HG03342 (cell line): ENCODE data around the gene SEMA4D.

Experiments used
- ATAC-seq: cut with Tn5 transposase; IDR thresholded peaks from one replicate; pipeline ENCODE4 v1.9.1; 2021; ENCODE audit warnings: mild to moderate bottlenecking, moderate library complexity; ENCODE audit not compliant: unreplicated experiment

Gene SEMA4D

DNA sequence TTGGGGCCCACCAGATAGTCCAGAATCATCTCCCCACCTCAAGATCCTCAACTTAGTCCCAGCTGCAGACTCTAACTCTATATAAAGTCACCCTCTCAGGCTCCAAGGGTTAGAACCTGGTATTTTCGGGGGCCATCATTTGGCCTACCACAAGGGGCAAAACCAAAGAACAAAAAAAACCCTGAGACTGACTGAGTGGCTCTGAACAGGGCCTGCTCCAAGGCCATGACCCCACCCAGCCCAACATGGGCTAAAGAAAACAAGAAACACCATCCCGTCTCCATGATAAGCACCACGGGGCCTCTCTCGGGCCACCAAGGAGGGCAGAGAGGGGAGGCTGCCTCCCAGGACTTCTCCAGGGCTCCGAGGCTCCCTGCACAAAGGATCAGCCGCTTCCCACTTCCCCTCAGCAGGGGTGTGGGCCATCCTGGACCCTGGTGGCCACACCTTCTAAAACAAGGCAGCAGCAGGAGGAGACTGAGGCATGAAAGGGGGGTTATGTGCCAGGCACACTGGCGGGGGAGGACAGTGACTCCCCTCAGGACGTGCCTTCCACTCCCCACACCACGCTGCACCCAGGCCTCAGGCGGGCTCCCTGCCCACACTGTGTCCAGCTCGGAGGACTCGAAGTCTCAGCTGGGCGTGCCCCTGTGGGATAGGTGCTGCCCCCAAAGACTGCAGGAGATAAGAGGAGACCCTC is 51.5 kb downstream of the SEMA4D start:
- no peak for ATAC-seq

- ATAC-seq, result no peak
These were observed 52.1 kb downstream of the SEMA4D start for GRCh38 chr9:89445801-89446251.

- ATAC-seq, result no peak
These were observed 52.8 kb downstream of the SEMA4D start for GRCh38 chr9:89444925-89445765.

- ATAC-seq, result no peak
These were observed 53.6 kb downstream of the SEMA4D start for GRCh38 chr9:89444274-89444673.

DNA sequence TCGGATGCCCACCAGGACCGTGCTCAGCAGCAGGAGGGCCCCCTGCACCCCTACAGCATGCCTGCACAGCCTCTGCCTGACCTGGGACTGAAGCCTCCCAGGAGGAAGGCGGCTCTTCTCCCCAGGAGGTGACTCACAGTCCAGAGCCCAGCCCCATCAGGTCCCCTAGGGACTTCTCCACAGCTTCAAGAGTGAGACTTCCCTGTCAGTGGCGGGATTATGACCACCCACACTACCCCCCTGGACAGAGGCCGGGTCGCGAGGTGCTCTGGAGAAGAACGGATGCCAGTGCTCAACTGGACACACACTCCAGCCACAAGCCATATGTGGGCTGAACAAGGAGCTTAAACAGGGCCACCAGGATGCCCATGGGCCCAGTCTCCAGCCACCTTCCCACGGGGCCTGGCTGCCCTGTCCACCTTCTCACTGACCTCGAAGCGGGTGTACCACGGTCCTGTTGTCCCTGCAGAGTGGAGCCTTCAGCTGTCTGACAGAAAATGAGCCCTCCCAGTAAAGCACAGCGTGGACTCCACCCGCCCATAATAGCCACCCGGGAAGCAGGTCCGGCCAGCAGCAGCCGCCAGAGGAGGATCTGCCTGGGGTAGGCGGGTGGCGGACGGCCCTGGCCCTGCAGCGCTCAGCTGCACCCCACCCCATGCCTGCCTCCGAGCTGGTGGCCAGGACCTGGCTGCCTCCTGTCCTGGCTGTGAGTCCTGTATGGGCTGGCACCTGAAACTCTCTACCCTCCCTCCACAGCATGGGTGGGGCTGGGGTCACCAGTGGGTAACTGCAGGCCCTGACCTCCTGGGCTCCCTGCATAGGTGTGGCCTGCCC is 54.7 kb downstream of the SEMA4D start:
- peak; percentile 45 for ATAC-seq

DNA sequence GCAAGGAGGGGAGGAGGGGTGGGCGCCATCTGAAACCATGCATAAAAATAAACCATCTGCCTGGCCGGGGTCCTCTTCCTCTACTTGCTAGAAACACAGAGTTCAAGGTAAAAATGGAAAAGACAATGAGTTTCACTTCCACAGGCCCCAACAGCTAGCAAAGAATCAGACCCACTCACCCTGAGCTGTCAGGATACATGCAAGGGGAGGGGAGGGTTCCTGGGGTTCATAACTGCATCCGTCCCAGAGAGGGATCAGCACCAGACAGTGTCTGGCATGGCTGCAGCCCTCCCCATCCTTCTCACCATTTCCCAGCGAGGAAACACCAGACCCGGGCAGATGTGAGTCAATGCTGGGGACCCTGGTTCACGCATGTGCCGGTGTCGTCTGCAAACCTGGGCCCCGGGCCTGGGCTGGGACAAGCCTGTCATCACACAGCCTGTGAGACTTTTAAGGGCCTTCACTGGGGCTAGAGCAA is 55.4 kb downstream of the SEMA4D start:
- peak; percentile 36 for ATAC-seq

- ATAC-seq, result no peak
These were observed 55.9 kb downstream of the SEMA4D start for GRCh38 chr9:89441986-89442385.

GRCh38 chr9:89441655-89441970 is 56.3 kb downstream of the SEMA4D start:
- no peak for ATAC-seq

GRCh38 chr9:89440951-89441654 is 56.8 kb downstream of the SEMA4D start:
- ATAC-seq, result no peak

DNA sequence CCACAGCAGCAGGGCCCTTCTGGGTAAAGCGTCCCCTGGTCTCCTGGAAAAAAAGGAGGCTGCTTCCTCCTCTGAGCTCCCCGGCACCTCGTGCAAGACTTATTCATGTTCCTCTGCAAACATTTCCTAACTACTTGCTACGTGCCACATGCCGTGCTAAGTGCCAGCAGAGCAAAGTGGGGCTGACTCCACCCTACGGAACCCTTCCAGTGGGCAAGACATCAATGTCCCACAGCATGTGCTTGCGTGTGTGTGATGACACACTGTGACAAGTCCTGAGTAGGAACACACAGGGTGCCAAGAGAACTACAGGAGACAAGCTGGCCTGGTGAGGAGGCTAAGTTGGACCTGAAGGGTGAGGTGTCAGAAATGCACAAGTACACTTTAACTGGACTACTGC is 57.4 kb downstream of the SEMA4D start:
- no peak for ATAC-seq

- no peak for ATAC-seq
These were observed 57.9 kb downstream of the SEMA4D start for GRCh38 chr9:89440046-89440445.

GRCh38 chr9:89439571-89439970 is 58.3 kb downstream of the SEMA4D start:
- no peak for ATAC-seq

DNA sequence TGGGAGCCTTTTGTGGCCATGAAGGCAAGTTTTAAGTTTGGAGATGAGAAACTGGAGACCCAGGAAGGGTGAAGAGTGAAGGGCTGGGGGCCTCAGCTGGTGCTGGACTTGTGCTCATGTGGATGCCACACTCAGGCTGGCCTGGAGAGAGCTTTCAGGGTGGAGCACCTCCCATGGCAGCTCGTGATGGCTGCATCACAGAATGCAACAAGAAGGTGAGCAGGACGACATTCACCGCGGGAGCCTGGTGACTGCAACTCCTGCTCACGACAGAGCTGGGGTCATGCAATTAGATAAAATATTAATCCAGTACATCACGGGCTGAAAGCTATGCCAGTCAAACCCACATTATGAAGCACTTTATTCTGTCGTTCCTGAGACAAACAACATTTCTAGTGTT is 59.7 kb downstream of the SEMA4D start:
- ATAC-seq, result no peak

DNA sequence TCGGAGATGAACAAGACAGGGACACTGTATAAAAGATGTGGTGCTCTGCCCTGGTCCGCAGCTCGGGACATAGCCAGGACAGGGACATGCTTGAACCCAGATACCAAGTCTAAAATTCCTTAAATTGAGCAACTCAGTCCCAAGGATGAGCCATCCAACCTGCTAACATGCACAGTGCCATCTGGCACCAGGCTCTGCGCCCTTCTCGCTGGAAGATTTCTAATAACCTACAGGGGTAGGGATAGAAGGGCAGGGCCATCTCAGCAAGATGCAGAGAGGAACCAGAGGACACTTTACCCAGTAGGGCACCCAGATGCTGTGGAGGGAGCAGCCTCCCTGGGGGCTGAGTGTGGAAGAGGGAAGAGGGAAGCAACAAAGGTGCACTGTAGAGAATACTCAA is 60.1 kb downstream of the SEMA4D start:
- no peak for ATAC-seq

DNA sequence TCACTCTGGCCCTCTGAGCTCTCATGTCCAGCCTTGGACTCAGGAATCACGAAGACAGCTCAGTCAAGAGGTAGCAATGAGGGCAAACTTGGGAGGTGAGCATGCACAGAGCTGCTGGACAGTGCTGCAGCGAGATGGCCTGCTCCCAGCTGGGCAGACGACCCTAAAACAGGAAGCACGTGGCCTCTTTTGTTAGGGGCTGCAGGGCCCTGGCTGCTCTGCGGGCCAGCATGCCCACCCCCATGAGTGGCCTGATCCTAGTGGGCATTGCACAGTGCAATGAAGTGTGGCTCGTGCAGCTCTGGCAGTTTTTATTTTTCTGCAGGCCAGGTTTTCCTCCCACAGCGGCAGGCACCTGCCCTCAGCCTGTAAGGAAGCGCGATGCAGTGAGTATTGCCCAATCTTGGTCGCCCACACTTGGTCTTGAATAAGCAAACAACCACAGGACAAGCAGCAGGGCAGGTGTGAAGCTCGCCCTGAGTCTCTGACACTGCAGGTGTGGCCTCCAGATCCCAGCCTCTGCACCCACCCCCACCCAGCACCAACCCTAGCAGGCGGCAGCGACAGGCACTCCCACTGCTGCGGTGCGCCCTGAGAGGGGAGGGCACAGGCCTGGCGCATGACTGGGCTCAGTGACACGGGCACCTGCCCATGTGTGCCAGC is 60.8 kb downstream of the SEMA4D start:
- no peak for ATAC-seq

- no peak for ATAC-seq
These were observed 61.6 kb downstream of the SEMA4D start for GRCh38 chr9:89436326-89436725.

GRCh38 chr9:89435071-89435823 is 62.7 kb downstream of the SEMA4D start:
- no peak for ATAC-seq

- ATAC-seq, result no peak
These were observed 63.3 kb downstream of the SEMA4D start for GRCh38 chr9:89434636-89435035.

DNA sequence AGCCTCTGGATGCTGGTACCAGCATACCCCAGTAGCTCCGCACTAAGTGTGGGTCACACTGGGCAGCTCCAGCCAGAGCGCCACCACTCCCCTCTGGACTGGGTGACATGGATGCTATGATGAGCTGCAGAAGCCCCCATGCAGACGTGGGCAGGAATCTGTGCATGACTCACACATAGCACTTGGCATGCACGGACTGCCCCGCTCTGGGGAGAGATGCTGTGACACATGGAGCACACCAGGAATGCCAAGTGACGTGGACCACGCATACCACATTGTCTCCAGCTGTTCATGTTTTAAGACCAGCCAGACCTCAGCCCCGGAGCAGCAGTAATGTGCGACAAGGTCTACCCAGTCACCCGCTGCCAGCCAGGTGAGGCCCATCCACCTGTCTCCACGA is 64.1 kb downstream of the SEMA4D start:
- no peak for ATAC-seq
